Muscle of leg (tissue), 11 donors: ENCODE results near the gene LPP. TPM values are rescaled to one million over a fixed set of nuclear protein-coding genes. Genes with fewer than 3 reads are reported as not detected.

Experiments
- DNase-seq: peaks from one replicate; pipeline ENCODE4 v3.0.0; 2013
- H3K27ac ChIP-seq: one replicate; pipeline ENCODE4 v1.5.1; 2013; ENCODE audit warnings: mild to moderate bottlenecking, low read length, control low read depth
- H3K27me3 ChIP-seq: one replicate; pipeline ENCODE4 v1.6.1; 2013; ENCODE audit warnings: low read length; ENCODE audit not compliant: control insufficient read depth, insufficient read depth
- H3K36me3 ChIP-seq: one replicate; pipeline ENCODE4 v1.6.1; 2013; ENCODE audit warnings: low read length; ENCODE audit not compliant: control insufficient read depth, insufficient read depth
- H3K4me1 ChIP-seq: one replicate; pipeline ENCODE4 v1.6.1; 2013; ENCODE audit warnings: low read length; ENCODE audit not compliant: control insufficient read depth, insufficient read depth
- H3K4me3 ChIP-seq: one replicate; pipeline ENCODE4 v1.5.1; 2013; ENCODE audit warnings: low read length, control low read depth
- H3K9me3 ChIP-seq: replicated peaks from 2 replicates; pipeline ENCODE4 v1.6.1; 2013; ENCODE audit warnings: low read depth, low read length; ENCODE audit not compliant: control insufficient read depth
- WGBS: methylation state at CpG from one replicate; pipeline ENCODE4 v1.1.5; 2013; ENCODE audit warnings: missing lambda C conversion rate; ENCODE audit not compliant: insufficient coverage; 5-methylcytosine and 5-hydroxymethylcytosine counted together
- polyA plus RNA-seq, 8 donors: library from polyadenylated mRNA; unstranded; fragments of 120-200 nt; gene quantifications; one replicate each; pipeline versions ENCODE4 v1.2.1 to v1.2.3, GENCODE V29; 2013; ENCODE audit warnings: inconsistent platforms in 1 of 8, low replicate concordance in 1 of 8; ENCODE audit not compliant: insufficient read length in 8 of 8, insufficient read depth in 1 of 8
- total RNA-seq: library from RNA; stranded (reverse); fragments of 120-200 nt; gene quantifications from one replicate; pipeline ENCODE4 v1.2.4, GENCODE V29; 2013

LPP gene
- total and polyA plus RNA-seq, 9 donors: 8.9 to 24.3 (median 13.5) TPM

DNA sequence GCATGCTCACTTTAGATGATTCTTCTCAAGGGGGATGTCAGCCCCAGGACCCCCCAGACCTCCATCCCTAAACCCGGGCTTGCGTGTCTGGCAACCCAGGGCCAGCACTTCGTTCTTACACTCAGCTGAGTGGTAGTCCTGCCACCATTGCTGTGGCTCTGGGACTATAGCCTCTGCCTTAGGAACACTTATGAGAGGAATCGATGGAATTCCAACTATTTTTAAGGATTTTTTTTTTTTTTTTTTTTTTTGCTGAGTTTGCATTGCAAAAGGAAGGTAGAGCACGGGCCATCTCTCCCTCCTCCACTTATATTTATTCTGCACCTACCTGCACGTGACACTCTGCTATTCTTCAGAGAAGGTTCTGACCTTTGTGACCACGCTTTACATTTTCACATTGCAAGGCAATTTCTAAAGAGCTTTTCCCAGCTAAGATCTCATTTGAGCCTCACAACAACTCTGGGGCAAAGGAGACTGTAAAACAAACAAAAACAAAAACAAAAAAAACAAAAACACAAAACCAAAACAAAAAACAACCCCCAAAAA lies 113.9 kb downstream of the LPP start:
- H3K9me3 ChIP-seq: no peaks in the 10 kb centered on the region
- no peaks in the 10 kb centered on the region for H3K36me3 ChIP-seq
- DNase-seq: no peak
- H3K4me3 ChIP-seq: no peak overlapping the region
- H3K4me1 ChIP-seq: peaks cover 42% of the 10 kb centered on the region
- no peaks in the 10 kb centered on the region for H3K27me3 ChIP-seq
- WGBS: 86% methylated on average over 4 of the region's 7 CpGs
- H3K27ac ChIP-seq: no peak overlapping the region

DNA sequence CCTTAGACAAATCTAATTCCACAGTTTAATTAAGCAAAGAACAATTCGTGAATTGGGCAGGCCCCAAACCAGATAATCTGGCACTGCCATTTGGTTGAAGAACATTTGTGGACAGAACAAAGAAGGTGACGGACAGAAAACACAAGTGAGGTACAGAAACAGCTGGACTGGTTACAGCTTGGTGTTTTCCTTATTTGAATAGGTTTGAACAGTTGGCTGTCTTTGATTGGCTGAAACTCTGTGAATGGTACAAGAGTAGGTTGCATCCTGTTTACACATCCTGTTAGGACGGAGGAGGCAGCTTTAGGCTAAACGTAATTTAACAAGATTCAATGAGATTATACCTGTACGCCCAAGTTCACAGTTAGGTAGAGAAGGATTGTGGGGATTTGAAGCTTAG lies 114.4 kb downstream of the LPP start:
- no peak for DNase-seq
- peaks cover 42% of the 10 kb centered on the region for H3K4me1 ChIP-seq
- no peaks in the 10 kb centered on the region for H3K36me3 ChIP-seq
- no peak overlapping the region for H3K4me3 ChIP-seq
- no peaks in the 10 kb centered on the region for H3K9me3 ChIP-seq
- WGBS: 100% methylated on average over 2 of the region's 5 CpGs
- no peak overlapping the region for H3K27ac ChIP-seq
- no peaks in the 10 kb centered on the region for H3K27me3 ChIP-seq

- peaks cover 40% of the 10 kb centered on the region for H3K4me1 ChIP-seq
- WGBS: no CpG with 5 or more reads among the region's 4 CpGs
Measured at GRCh38 chr3:188269040-188269439, 115.1 kb downstream of the LPP start.

DNA sequence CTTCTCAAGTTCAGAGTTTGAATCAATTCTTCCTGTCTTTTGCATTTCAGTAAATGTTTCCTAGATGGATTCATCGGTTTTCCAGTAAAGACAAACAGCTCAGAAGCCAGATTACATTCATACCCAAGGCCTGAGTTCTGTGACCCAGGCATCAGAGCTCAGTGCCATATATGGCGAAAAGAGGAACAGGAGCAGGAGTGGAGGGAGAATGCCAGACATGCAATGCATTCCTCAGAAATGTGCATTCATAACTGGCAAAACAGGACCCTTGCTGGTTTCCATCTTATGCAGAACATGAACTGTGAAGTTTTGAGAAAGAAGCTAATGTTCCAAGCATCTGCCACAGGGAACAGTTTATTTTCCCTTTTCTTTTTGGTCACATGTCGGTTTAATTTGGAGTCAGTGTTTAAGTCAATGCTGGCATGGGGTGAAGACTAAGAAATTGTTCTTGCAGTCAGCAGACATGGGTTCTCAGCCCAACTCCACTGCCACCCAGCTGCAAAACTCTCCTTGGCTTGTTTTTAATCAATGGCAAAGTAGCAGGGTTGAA lies 116.5 kb downstream of the LPP start:
- Histone ChIP-seq H3K36me3 (no peaks in the 10 kb centered on the region), H3K27ac (peak overlapping the region; percentile 62), H3K4me1 (peaks cover 34% of the 10 kb centered on the region), H3K4me3 (no peak overlapping the region), H3K27me3 (no peaks in the 10 kb centered on the region), H3K9me3 (no peaks in the 10 kb centered on the region)
- no CpG with 5 or more reads among the region's 3 CpGs for WGBS
- peak; percentile 75 for DNase-seq

More at GRCh38 chr3:188269040-188269439, 115.1 kb downstream of the LPP start:
- DNase-seq: no peak
- Histone ChIP-seq H3K27me3 (no peaks in the 10 kb centered on the region), H3K27ac (no peak overlapping the region), H3K4me3 (no peak overlapping the region), H3K9me3 (no peaks in the 10 kb centered on the region), H3K36me3 (no peaks in the 10 kb centered on the region)

DNA sequence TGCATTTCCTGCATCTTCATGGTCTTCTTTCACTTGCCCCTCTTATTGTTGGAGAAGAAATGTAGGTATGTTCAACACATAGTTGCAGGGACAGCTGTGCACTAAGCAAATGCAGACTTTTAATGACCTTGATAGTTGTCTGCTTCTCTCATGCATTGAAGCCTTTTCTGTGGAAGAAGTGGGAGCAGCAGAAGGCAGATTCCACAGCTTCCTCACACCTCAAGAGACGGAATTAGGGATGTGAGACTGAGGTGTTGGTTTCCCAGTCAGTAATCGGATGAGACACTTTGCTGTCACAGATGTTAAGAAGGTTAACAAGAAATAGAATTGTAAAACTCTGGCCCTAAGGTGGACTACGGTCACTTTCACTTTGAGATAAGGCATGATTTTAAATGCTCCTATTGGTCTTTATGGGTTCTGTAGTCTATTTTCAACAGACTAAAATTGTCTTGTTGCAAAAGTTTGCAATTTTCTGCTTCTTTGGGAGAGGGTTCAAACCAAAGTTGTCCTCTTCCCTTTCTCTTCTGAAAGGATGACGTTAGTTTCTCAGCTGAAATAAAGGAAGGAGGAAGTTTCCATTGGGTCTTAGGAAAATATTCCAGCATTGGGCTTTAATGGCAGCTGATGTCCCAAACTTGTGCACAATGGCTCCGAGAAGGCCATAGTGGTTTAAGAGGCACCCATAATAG lies 117.4 kb downstream of the LPP start:
- peaks cover 28% of the 10 kb centered on the region for H3K4me1 ChIP-seq
- no peaks in the 10 kb centered on the region for H3K36me3 ChIP-seq
- H3K27ac ChIP-seq: peak overlapping the region; percentile 67
- no peaks in the 10 kb centered on the region for H3K9me3 ChIP-seq
- 100% methylated on average over 1 of the region's 5 CpGs for WGBS
- peak; percentile 34 for DNase-seq
- no peak overlapping the region for H3K4me3 ChIP-seq
- H3K27me3 ChIP-seq: no peaks in the 10 kb centered on the region

DNA sequence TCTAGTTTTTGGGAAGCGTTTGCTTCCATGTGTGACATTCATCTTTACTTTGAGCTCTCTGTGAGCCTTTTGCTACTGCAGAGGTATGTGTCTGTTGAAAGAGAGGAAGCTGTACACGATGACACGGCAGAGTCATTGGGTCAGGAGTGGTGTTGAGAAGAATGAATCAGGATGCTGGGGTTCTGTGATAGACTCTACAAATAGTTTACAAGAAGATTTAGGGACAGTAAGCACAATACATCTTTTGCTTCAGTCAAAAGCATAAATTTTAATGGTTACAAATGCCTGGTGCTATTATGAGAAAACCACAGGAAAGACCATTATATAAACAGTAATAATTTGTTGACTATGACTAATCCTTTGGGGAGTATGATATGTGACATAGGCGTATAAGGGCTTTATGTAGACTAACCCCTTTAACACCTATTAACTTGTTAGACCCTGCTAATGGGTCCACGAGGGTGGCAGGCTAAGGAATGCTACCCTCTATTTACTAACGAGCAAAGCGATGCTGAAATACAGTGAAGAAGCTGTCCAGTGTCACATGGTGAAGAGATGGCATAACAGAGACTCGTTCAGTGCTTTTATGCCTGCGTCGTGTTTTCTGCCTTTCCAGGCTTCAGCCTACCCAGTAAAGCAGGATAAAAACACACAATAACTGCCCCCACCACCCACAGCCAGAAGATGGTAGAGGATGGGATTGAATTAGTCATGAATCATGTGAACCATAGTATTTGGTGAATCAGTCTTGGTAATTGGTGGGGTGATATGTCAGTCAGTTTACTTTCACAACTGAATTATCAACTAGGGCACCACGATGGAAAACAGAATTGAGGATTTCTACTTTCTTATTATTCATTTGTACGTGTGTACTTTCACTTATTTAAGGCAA lies 118.8 kb downstream of the LPP start:
- 100% methylated on average over 1 of the region's 12 CpGs for WGBS
- H3K27ac ChIP-seq: no peak overlapping the region
- no peak overlapping the region for H3K4me3 ChIP-seq
- H3K27me3 ChIP-seq: no peaks in the 10 kb centered on the region
- no peaks in the 10 kb centered on the region for H3K36me3 ChIP-seq
- DNase-seq: no peak
- no peaks in the 10 kb centered on the region for H3K9me3 ChIP-seq
- peaks cover 18% of the 10 kb centered on the region for H3K4me1 ChIP-seq

DNA sequence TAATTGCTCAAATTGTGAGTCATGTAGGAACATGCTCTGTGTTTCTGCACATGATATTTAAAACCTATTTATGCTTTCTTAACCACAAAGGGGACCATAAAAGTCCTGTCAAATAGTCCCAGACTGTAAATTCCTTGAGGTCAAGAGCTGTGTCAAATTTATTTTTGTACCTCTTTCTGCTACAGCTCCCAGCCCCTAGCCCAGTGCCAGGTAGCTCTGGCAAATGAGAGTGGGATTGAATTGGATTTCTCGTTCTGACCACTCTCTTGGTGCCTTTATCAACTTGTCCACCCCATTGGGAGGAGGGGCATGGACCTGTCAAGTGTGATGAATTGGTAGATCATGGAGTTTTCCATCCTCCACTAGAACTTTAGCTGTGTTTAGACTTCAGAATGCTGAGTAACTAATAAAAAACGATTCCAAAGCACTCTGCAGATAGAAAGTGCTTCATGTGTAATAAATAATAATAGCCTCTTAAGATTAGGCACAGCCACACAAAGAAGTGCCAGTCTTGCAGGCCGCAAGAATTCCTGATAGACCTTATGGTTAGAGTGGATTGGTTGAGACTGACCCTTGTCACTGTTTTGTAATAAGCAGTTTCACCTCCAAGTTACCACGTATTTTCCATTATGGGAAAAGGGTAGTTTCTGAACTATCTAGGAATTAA lies 120.4 kb downstream of the LPP start:
- Histone ChIP-seq H3K36me3 (no peaks in the 10 kb centered on the region), H3K9me3 (no peaks in the 10 kb centered on the region), H3K4me3 (no peak overlapping the region), H3K27me3 (no peaks in the 10 kb centered on the region), H3K27ac (no peak overlapping the region), H3K4me1 (peaks cover 23% of the 10 kb centered on the region)
- DNase-seq: no peak
- no CpG with 5 or more reads among the region's 4 CpGs for WGBS

DNA sequence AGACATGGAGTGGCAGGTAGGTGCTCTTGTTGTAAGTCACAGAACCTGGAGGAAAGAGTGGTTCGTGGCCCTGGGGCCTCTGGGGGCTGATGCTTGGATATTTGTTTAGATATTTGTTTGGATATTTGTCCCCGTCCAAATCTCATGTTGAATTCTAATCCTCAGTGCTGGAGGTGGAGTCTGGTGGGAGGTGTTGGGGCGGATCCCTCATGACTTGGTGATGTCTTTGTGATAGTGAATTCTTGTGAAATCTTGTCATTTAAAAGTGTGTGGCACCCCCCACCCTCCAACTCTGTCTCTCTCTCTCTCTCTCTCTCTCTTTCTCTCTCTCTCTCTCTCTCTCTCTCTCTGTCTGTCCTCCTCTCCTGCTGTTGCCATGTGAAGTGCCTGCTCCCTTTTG lies 122.4 kb downstream of the LPP start:
- no peak overlapping the region for H3K27ac ChIP-seq
- H3K4me1 ChIP-seq: peaks cover 18% of the 10 kb centered on the region
- no peaks in the 10 kb centered on the region for H3K9me3 ChIP-seq
- no peaks in the 10 kb centered on the region for H3K36me3 ChIP-seq
- no peaks in the 10 kb centered on the region for H3K27me3 ChIP-seq
- no peak overlapping the region for H3K4me3 ChIP-seq
- no CpG with 5 or more reads among the region's 3 CpGs for WGBS
- DNase-seq: no peak

DNA sequence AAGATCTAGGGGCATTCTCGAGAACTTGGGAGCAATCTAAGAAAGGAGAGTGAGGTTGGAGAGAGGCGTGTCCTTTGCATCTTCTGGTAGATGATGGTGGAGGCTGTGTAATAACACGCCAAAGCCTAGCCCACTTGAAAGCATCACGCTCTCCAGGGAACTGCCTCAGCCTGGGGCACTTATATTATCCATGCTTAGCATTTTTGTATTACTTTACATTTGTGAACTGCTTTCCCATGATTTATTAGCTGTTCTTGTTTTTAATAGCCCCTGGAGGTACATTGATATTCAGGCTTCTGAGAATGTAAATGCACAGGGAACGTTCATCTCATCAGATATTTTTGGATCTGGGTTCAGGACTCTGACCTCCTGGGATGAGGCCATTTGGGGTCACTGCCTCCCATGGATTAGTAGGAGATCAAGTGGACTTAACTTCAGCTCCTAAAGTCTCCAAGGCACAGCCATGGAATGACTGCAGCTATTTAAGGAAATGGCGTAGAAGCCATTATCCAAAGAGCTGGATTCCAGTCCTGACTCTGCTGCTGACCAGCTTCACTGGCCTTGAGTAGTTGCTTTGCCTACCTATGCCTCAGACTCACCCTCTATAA lies 124.9 kb downstream of the LPP start:
- 20% methylated on average over 1 of the region's 6 CpGs for WGBS
- H3K4me1 ChIP-seq: peaks cover 20% of the 10 kb centered on the region
- H3K27ac ChIP-seq: peak overlapping the region; percentile 69

More for the DNA sequence above, 124.9 kb downstream of the LPP start:
- H3K9me3 ChIP-seq: no peaks in the 10 kb centered on the region
- peak; percentile 70 for DNase-seq
- no peak overlapping the region for H3K4me3 ChIP-seq
- no peaks in the 10 kb centered on the region for H3K27me3 ChIP-seq
- no peaks in the 10 kb centered on the region for H3K36me3 ChIP-seq
